GM21526 (cell line): ENCODE data around the gene HHAT.
"Not testable (repeated sequence)": the region's sequence is repeated elsewhere in the genome, so short reads cannot be mapped to it uniquely, and the experiment has no call there.

ENCODE experiments used
- ATAC-seq: cut with Tn5 transposase; IDR thresholded peaks from one replicate; pipeline ENCODE4 v1.9.1; 2021; ENCODE audit warnings: moderate library complexity; ENCODE audit not compliant: unreplicated experiment, low FRiP score

The HHAT gene

DNA sequence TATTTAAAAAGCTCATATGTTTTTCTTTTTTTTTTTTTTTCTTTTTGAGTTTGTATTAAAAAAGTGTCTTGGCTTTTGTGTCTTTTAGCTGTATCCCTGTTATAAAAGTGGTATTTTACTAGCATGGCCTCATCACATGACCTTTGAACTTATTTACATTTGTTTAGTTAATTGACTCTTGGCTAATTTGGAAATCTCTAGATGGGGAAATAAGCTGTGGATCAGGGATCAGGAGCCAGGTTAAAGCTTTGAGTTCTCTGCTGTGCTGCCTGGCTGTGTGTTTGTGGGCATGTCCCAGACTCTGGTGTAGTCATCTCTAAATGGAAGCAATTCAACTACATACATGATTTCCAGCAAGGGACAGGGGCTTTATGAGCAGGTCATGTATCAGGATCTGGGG, 56.5 kb downstream of the HHAT start:
- no peak for ATAC-seq

DNA sequence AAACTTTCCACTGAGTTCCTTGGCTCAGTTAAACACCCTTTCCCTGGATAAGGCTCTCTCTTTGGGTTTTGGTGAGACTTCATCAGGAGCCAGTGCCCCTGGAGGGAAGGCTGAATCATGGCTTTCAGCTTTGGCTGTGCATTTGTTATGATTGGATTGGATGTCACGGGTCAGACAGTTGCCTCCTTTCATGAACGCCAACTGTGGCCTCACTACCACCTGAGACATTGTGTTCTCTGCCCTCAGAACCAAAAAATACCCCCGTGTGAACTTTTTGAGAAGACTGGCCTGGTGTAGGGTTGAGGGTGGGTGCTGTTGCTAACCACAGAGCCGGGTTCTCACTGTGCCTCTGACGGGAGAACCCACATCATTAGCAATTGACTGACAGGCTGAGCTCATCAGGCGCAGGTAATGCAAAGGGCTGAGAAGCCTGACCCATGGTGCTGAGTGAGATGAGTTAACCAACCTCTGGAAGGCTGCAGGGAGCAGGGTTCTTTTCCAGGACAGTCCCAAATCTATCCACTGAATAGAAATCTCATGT, 65.6 kb downstream of the HHAT start:
- ATAC-seq = no peak

- no peak for ATAC-seq
Observed at GRCh38 chr1:210396541-210396940, 67.8 kb downstream of the HHAT start.

- no peak for ATAC-seq
Observed at GRCh38 chr1:210397252-210397651, 68.5 kb downstream of the HHAT start.

DNA sequence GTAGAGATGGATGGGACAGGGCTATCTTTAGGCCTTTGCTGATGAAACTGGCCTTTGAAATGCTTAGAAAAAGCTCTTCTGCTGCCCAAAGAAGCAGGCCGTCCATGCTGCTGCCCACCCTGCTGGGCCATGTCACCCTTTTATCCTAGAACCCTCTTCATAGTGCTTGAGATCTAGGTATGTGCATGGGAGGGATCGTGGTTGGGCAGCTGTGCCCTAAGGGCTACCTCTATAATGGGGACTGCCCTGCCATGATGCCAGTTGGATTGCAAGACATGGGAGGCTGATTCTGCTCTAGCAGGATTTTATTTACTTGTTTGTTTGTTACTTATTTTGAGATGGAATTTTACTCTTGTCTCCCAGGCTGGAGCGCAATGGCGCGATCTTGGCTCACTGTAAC, 69.0 kb downstream of the HHAT start:
- ATAC-seq = no peak

GRCh38 chr1:210398466-210398865, 69.8 kb downstream of the HHAT start:
- ATAC-seq = no peak

DNA sequence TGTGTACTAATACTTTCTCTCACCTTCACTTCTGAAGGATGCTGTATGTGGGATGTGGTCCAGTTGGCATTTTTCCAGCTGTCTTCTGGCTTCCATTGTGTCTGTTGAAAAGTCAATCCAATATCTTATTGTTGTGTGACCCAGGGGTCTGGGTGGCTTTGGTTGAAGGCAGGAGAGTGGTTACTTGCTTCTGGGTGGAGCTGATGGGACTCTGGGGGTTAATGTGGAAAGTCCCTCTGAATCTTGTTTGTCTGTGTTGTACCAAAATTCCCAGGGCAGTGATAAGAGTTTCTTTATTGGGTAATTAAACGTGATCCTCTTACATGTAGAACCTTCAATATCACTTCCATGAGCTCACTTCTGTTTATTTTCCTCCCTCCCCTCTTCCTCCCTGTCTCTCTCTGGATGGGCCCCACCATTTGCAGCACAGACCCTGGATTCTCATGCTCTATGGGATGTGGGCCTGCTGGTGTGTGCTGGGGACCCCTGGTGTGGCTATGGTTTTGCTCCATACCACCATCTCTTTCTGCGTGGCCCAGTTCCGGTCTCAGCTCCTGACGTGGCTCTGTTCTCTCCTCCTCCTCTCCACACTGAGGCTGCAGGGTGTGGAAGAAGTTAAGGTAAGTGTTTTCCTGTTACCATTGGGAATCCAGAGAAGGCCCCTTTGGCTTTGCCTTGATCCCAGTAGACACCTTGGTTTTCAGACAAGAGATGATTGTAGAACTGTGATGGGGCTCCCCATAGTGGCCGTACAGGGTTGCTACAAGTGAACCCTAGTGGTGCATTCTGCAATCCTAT, 71.5 kb downstream of the HHAT start:
- ATAC-seq = peak; percentile 92

DNA sequence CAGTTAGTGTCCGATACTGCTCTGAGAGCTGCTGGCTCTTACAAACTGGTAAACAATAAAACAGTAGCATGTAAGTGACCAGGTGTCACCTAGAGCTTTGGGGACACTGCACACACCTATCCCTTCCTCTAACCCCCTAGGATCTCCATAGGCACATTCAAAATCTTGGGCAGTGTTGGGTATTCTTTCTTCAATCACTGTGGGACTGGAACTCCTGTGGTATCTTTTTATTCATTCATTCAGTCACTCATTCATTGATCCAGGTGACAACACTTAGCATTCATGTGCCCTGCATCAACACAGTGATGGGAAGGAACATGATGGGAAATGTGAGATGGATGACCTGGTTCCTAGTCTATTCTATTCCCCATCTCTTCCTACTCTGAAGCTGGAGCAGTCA, 73.9 kb downstream of the HHAT start:
- ATAC-seq = no peak

DNA sequence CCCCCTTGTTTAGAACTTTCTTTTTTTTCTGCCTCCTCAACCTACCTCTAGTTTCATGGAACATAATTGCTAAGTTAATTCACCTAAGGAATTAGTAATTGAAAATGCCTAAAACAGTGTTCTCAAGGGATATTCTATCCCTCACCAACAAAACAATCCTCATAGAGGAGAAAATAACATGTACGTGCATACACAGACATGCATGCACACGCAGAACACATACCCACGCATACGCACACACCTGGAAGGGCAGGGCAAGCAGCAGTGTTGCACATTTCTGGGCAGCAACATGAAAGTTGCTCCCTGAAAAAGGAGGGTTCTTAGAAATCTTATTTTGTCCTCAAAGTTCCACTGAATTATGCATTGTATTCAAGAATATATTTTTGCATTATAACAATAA, 76.6 kb downstream of the HHAT start:
- no peak for ATAC-seq

- not testable (repeated sequence) for ATAC-seq
Observed at GRCh38 chr1:210406341-210406740, 77.6 kb downstream of the HHAT start.

DNA sequence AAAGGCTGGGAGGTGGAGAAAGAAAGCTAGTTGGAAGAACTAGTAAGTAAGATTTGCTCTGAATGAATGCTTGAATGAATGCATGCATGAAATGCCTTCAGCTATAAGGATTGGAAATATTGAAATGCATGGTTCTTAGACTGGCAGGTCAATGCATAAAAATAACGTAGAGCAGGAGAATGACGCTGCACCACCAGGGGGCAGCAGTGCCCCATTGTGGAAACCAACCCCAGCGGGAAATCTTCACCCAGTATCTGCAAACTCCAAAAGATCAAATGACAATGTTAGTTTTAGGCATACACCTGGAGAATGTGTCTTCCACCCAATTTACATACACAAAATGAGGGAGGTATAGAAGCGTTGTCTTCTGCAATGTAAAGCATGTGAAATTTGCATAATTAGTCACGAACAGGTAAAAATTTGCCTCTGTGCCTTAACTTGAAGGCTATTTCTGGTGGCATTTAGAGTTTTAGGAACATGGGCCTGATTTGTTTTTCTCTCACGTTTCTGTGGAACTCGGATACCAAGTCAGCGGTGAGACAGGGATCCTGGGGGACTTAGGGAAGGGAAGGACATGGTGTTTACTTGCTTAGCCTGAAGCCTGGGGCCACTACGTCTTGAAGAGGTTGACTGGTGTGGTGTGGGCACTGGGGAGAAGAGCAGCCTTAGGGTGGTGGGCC, 78.6 kb downstream of the HHAT start:
- no peak for ATAC-seq

DNA sequence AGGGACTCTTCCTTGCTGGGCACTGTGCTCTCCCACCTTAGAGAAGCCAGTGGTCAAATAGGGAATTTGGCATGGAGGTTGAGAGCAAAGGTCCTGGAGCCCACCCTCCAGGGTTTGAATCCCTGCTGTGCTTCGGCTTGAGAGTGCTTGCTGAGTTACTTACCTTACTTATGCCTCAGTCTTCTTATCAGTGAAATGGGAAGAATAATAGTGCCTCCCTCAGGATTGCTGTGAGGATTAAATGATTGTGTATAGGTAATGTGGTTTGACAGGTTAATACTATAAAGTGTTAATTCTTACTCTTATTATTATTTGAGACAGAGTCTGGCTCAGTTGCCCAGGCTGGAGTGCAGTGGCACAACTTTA, 79.2 kb downstream of the HHAT start:
- no peak for ATAC-seq

GRCh38 chr1:210412240-210412639, 83.5 kb downstream of the HHAT start:
- ATAC-seq = no peak

- ATAC-seq = no peak
Observed at GRCh38 chr1:210413951-210414350, 85.2 kb downstream of the HHAT start.

- no peak for ATAC-seq
Observed at GRCh38 chr1:210415846-210416448, 87.2 kb downstream of the HHAT start.

DNA sequence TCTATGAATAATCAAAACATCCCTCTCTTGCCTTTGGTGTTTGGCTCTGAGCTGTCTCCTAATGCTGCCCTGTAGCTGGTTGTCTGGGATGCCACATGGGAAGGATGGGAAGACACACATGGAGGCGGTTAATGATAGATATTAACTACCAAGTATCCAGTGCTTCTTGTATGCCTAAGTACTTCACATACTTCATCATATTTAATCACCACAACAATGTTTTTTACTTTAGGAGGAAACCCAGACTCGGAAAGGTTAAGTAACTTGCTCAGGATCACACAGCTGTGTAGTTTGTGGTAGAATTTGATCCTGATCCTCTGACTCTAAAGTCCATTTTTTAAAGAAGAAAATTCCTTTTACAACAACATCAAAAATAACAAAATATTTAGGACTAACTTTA, 88.0 kb downstream of the HHAT start:
- ATAC-seq = no peak

DNA sequence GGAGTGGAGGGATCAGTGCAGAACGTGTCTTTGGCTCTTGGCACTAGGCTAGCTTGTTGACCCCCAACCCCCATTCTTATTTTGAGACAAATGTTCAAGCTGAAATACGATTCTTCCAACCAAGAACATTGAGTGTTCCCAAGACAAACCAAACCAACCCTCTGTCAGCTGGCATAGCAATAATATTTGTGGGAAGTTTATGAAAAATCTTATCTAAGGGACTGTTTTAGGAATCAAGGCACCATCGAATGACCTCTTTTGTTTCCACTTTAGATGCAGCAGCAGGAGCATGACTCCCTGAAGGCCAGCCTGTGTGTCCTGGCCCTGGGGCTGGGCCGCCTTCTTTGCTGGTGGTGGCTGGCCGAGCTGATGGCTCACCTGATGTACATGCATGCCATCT, 89.2 kb downstream of the HHAT start:
- no peak for ATAC-seq

DNA sequence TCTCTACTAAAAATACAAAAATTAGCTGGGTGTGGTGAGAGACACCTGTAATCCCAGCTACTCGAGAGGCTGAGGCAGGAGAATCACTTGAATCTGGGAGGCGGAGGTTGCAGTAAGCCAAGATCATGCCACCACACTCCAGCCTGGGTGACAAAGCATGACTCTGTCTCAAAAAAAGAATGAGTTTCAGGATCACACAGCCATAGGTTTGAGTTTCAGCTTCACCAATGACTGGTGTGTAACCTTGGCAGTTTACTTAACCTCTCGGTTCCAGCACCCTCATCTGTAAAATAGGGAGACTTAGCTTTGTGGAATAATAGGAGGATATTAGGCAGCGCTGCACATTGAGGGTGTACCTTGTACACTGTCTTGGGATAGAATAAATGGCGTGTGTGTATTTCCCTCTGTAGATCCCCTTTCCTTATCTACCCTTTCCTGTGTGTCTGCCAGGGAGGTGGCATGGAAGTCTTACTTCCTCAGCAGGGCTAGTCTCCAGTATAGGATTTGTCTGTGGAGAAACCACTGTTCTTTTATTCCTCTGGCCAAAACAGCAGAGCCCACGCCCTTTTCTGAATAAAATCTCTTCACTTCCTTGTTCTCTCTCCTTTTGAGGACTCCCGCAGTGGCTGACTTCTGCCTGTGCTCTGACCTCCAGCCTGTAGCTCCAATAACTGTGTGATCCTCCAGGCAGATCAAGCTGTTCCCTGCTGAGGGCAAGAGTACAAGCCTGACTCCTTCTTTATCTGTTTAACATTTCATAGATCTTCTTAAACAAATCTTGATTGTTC, 90.4 kb downstream of the HHAT start:
- no peak for ATAC-seq

- ATAC-seq = not testable (repeated sequence)
Observed at GRCh38 chr1:210426696-210427095, 98.0 kb downstream of the HHAT start.

- no peak for ATAC-seq
Observed at GRCh38 chr1:210428696-210429095, 100.0 kb downstream of the HHAT start.

DNA sequence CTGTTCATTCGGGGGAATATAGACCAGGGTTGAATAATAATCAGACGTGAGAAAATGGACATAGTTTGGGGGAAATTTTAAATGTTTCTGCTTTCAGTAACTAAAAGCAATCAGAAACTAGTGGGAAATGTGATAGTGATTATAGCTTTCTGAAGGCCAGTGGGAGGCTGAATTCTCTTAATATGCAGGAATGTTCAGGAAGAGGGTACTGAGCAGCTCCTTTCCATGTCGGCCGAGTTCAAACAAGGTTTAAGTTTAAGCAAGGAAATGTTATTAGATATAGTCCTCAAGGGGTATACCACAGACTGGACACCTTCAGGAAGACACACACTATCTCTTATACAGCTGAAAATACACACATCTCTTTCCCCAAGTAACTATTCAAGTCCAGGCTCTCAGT, 105.5 kb downstream of the HHAT start:
- no peak for ATAC-seq
